GM12878 (cell line): ENCODE measurements around the gene MXD4. TPM values are rescaled to one million over a fixed set of nuclear protein-coding genes. Genes with fewer than 3 reads are reported as not detected.

Source experiments
- ATAC-seq: fragments of 200-7000 bp; cut with Tn5 transposase; 3 replicates; pipeline ENCODE4 v1.9.1; 2020; ENCODE audit warnings: mild to moderate bottlenecking, moderate library complexity
- BruUV-seq: library from RNA; stranded (reverse); fragments of 400-500 nt; replicated peaks from 2 replicates; lab custom pipeline; 2021; lab: Mats Ljungman, UMichigan
- CTCF ChIA-PET: fragments of 300-600 bp; sonication (Branson Sonifier 250); formaldehyde crosslinking; extraction: SDS; loops from one replicate; lab custom pipeline; 2021; ENCODE audit warnings: inconsistent platforms; lab: Yijun Ruan, JAX
- POLR2A ChIA-PET: fragments of 350-600 bp; formaldehyde crosslinking; extraction: SDS; loops from one replicate; lab custom pipeline; 2021; ENCODE audit warnings: inconsistent platforms; lab: Charles Lee
- RAD21 ChIA-PET: fragments of 300-600 bp; sonication (Branson Sonifier 250); formaldehyde crosslinking; loops from one replicate; lab custom pipeline; 2023; ENCODE audit warnings: antibody characterized with exemption; ENCODE audit not compliant: unreplicated experiment; lab: Charles Lee
- SMC1A ChIA-PET: fragments of 300-600 bp; sonication (Branson Sonifier 250); formaldehyde crosslinking; loops from one replicate; lab custom pipeline; 2023; ENCODE audit not compliant: unreplicated experiment, uncharacterized antibody; lab: Charles Lee
- DNase-seq: peaks from one replicate; pipeline ENCODE4 v3.0.0-alpha.2; 2011; ENCODE audit warnings: low read depth, low spot score
- FAIRE-seq: peaks from 3 replicates; lab custom pipeline; 2011; peaks lifted over from hg19 to GRCh38; lab: Jason Lieb, UNC
- H2AFZ ChIP-seq: 2 replicates; pipeline ENCODE4 v1.6.0; 2011; ENCODE audit warnings: low read depth, low read length, control low read depth; ENCODE audit not compliant: control insufficient read depth
- H3K27ac ChIP-seq: 2 replicates; pipeline ENCODE4 v1.5.1; 2011; ENCODE audit warnings: control low read depth; ENCODE audit not compliant: control insufficient read depth, insufficient read depth
- H3K27me3 ChIP-seq, 2 experiments: replicated peaks in 1 of 2; 2 replicates each; pipeline versions ENCODE4 v1.6.0 to v1.6.1; 2011; ENCODE audit warnings: low read length in 1 of 2; ENCODE audit not compliant: control insufficient read depth in 2 of 2, insufficient read depth in 2 of 2
- H3K36me3 ChIP-seq, 2 experiments: 2 replicates each; pipeline ENCODE4 v1.5.1; 2011; ENCODE audit warnings: low read length in 1 of 2; ENCODE audit not compliant: control insufficient read depth in 2 of 2, insufficient read depth in 2 of 2
- H3K4me1 ChIP-seq: 2 replicates; pipeline ENCODE4 v1.6.1; 2011; ENCODE audit warnings: mild to moderate bottlenecking, low read length, moderate library complexity, mixed read lengths; ENCODE audit not compliant: control insufficient read depth, insufficient read depth
- H3K4me2 ChIP-seq: 2 replicates; pipeline ENCODE4 v1.6.0; 2011; ENCODE audit warnings: control low read depth; ENCODE audit not compliant: control insufficient read depth, insufficient read depth
- H3K4me3 ChIP-seq: fragments of 200-600 bp; sonication (generic); 2 replicates; pipeline ENCODE4 v1.5.1; 2016
- H3K79me2 ChIP-seq: 2 replicates; pipeline ENCODE4 v1.6.0; 2011; ENCODE audit warnings: low read length; ENCODE audit not compliant: control insufficient read depth, insufficient read depth
- H3K9ac ChIP-seq: 2 replicates; pipeline ENCODE4 v1.8.0; 2011; ENCODE audit warnings: low read length, control low read depth, mixed read lengths; ENCODE audit not compliant: control insufficient read depth, insufficient read depth
- H3K9me3 ChIP-seq: replicated peaks from 3 replicates; pipeline ENCODE4 v1.5.1; 2011; ENCODE audit warnings: mild to moderate bottlenecking, low read length; ENCODE audit not compliant: control insufficient read depth, insufficient read depth
- H4K20me1 ChIP-seq: 2 replicates; pipeline ENCODE4 v1.6.0; 2011; ENCODE audit not compliant: control insufficient read depth, insufficient read depth
- BMI1 ChIP-seq: fragments of 450-650 bp; IDR thresholded peaks from 2 replicates; pipeline ENCODE4 v1.6.1; 2016; ENCODE audit warnings: mild to moderate bottlenecking, moderate library complexity, borderline replicate concordance
- CEBPB ChIP-seq, 2 experiments: fragments of 150-350 bp in 1 of 2; IDR thresholded peaks; 2 replicates each; pipeline ENCODE4 v1.6.1; 2012 to 2014; ENCODE audit warnings: low read depth in 2 of 2, low read length in 2 of 2, borderline replicate concordance in 1 of 2, inconsistent platforms in 1 of 2
- CEBPZ ChIP-seq: fragments of 150-350 bp; IDR thresholded peaks from 2 replicates; pipeline ENCODE4 v1.6.1; 2016; ENCODE audit warnings: low read depth, low read length
- CHD2 ChIP-seq: IDR thresholded peaks from 2 replicates; pipeline ENCODE4 v1.6.1; 2011; ENCODE audit warnings: low read depth, low read length, improper control_type of control experiment, borderline replicate concordance
- CHD4 ChIP-seq: fragments of 200-600 bp; sonication (generic); IDR thresholded peaks from 2 replicates; pipeline ENCODE4 v1.6.1; 2016; ENCODE audit warnings: mild to moderate bottlenecking
- ESRRA ChIP-seq: IDR thresholded peaks from 2 replicates; pipeline ENCODE4 v1.6.1; 2012; ENCODE audit warnings: mild to moderate bottlenecking, low read length, improper control_type of control experiment
- IRF4 ChIP-seq: IDR thresholded peaks from 2 replicates; pipeline ENCODE4 v1.6.1; 2011; ENCODE audit warnings: low read depth, low read length
- MAX ChIP-seq: IDR thresholded peaks from 2 replicates; pipeline ENCODE4 v1.6.1; 2012; ENCODE audit warnings: low read depth, low read length, improper control_type of control experiment
- MLLT1 ChIP-seq: fragments of 450-650 bp; IDR thresholded peaks from 2 replicates; pipeline ENCODE4 v1.6.1; 2016; ENCODE audit warnings: mild to moderate bottlenecking
- NFYB ChIP-seq: IDR thresholded peaks from 2 replicates; pipeline ENCODE4 v1.6.1; 2011; ENCODE audit warnings: low read depth, mild to moderate bottlenecking, low read length, improper control_type of control experiment, moderate library complexity; ENCODE audit not compliant: insufficient read depth
- PBX3 ChIP-seq: IDR thresholded peaks from 2 replicates; pipeline ENCODE4 v1.6.1; 2011; ENCODE audit warnings: mild to moderate bottlenecking, low read depth, low read length, moderate library complexity; ENCODE audit not compliant: insufficient replicate concordance
- POU2F2 ChIP-seq: IDR thresholded peaks from 3 replicates; pipeline ENCODE4 v1.6.1; 2011; ENCODE audit warnings: low read depth, mild to moderate bottlenecking, low read length, borderline replicate concordance
- SUZ12 ChIP-seq: fragments of 200-600 bp; sonication (generic); IDR thresholded peaks from one replicate; pipeline ENCODE4 v1.6.1; 2018; ENCODE audit warnings: antibody characterized with exemption, mild to moderate bottlenecking; ENCODE audit not compliant: unreplicated experiment
- WGBS: methylation state at CpG from one replicate; pipeline ENCODE4 v1.1.6; 2016; ENCODE audit warnings: low lambda C conversion rate; ENCODE audit not compliant: insufficient replicate concordance, insufficient coverage; ENCODE audit errors: missing lambda C conversion rate; 5-methylcytosine and 5-hydroxymethylcytosine counted together
- in situ Hi-C: fragments of 300-500 bp; cut with MboI; formaldehyde crosslinking; loops from 9 replicates; pipeline ENCODE4 v1.14.3; 2018; ENCODE audit warnings: mixed read lengths
- intact Hi-C: fragments of 100-400 bp; cut with micrococcal nuclease; formaldehyde crosslinking; loops from one replicate; pipeline ENCODE4 v1.14.2; 2022; ENCODE audit not compliant: unreplicated experiment
- polyA plus RNA-seq, 11 experiments: library from polyadenylated mRNA; depleted of rRNA in 4 of 11; unstranded in 6 of 11; stranded (reverse) in 5 of 11; fragments of >200 nt; fragmentation: Nextera tagmentation in 4 of 11; fragmentation: Illumina TruSeq in 1 of 11; extraction: Ambion mirVana in 4 of 11; extraction: Trizol in 1 of 11; gene quantifications; 1 replicate in 1 of 11; 2 replicates in 10 of 11; pipeline versions ENCODE4 v1.2.1 to v1.2.3, GENCODE V29; 2011 to 2016; ENCODE audit warnings: inconsistent platforms in 2 of 11, missing spikeins in 2 of 11, low read depth in 1 of 11
- total RNA-seq, 4 experiments: library from RNA; depleted of rRNA in 3 of 4; stranded (reverse); fragments of >200 nt in 3 of 4; fragmentation: Illumina TruSeq in 1 of 4; extraction: Trizol in 1 of 4; gene quantifications; 2 replicates each; pipeline versions ENCODE4 v1.2.1 to v1.2.3, GENCODE V29; 2013 to 2021

The MXD4 gene
- total and polyA plus RNA-seq, 10 of the 15 experiments (the other 5 are each of a cell fraction or from before 2014, with no cell fraction given), result 0.21 to 25.6 (median 5.2) TPM

DNA sequence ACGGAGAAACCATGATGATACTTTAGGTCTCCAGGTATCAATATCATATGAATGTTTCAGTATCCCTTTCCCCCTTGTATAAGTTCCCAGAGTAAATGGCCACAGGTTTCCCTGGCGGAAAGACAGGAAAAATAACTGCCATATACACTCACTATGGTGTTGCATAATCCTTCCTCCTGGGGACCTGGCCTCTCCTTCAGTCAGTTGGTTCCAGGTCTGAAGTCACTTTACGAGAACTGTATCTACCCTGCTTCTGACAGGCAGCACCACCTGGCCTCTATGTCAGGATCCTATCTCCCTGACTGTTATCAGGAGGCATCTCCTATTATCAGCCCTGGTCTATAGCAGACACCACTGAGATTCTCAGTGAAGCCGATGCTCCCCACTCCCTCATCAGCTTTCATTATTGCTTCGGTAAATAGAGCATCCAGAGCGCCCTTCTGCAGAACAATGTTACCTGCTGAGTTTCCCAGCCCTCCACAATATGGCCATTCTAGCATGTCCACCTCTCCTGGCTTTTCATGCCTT, 42.6 kb downstream of the MXD4 start (continued):
- no peak for TF ChIP-seq MLLT1
- no peak for TF ChIP-seq NFYB
- TF ChIP-seq IRF4, result no peak
- no peak for TF ChIP-seq MAX
- TF ChIP-seq, all 136 proteins: peak for 0

DNA sequence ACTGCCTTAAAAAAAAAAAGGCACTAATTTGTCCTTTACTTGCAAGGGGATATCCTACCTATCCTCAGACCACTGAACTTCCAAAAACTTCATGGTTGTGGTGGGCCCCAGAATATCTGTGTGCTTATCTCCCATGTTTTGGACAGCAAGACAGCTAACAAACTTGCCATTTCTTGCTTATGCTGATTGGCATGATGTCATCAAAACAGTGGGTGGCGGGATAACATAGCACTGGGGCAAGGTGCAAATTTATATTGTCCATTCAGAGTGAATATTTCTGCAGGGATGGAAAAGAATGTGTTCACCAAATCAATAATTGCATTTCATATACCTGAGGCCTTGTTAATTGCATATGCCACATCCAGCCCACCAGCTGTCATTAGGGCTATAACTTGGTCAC, 43.5 kb downstream of the MXD4 start:
- no peak for FAIRE-seq
- RAD21 ChIA-PET, result interaction anchor here (1.5 kb wide), 1 partner anchor 14 kb away, joined by 4 read pairs; no protein-coding TSS in a partner anchor

More for the DNA sequence above, 43.5 kb downstream of the MXD4 start:
- H3K27ac ChIP-seq, result no peak overlapping the region
- no peak overlapping the region for H2AFZ ChIP-seq
- no peaks in the 10 kb centered on the region for H3K36me3 ChIP-seq
- no peak overlapping the region for H3K9ac ChIP-seq
- SMC1A ChIA-PET, result interaction anchor here (0.9 to 1.0 kb wide), 2 partner anchors 19 to 221 kb away, joined by 3 read pairs; no protein-coding TSS in a partner anchor
- intact Hi-C loops, result no loop called here
- TF ChIP-seq CEBPZ (no peak), BMI1 (no peak), CHD4 (no peak), IRF4 (no peak), POU2F2 (no peak), PBX3 (no peak), MLLT1 (no peak), ESRRA (no peak), CEBPB (IDR thresholded peaks at IDR 0.05; ENCODE audit: borderline replicate concordance in 1 of 2, low read depth in 2 of 2, low read length in 2 of 2) (no peak), CHD2 (no peak), SUZ12 (no peak)
- no peak overlapping the region for H3K4me2 ChIP-seq
- H3K79me2 ChIP-seq, result no peaks in the 10 kb centered on the region
- CTCF ChIA-PET, result interaction anchor here (0.6 to 5.6 kb wide), 7 partner anchors 17 to 454 kb away, joined by 3 to 52 read pairs (median 5); no protein-coding TSS in a partner anchor
- ATAC-seq (no peak), DNase-seq (no peak)
- POLR2A ChIA-PET, result interaction anchor here (0.7 to 1.1 kb wide), 2 partner anchors 14 kb away, joined by 3 read pairs; no protein-coding TSS in a partner anchor
- no peaks in the 10 kb centered on the region for H4K20me1 ChIP-seq
- in situ Hi-C loops, result loop anchor here (5.0 kb wide), 1 partner anchor 224 kb away; no protein-coding TSS in a partner anchor
- no peaks in the 10 kb centered on the region for H3K4me1 ChIP-seq
- no TSS peak for BruUV-seq
- 93% methylated on average over 1 of the region's 1 CpG for WGBS
- no peaks in the 10 kb centered on the region for H3K9me3 ChIP-seq
- H3K27me3 ChIP-seq, result no peaks in the 10 kb centered on the region
- no peak overlapping the region for H3K4me3 ChIP-seq
